ENCODE results near the gene ST3GAL3. TPM values are rescaled to one million over a fixed set of nuclear protein-coding genes. Genes with fewer than 3 reads are reported as not detected.

ST3GAL3 gene
- polyA plus RNA-seq, 1 donor (not counting 4 experiments of a cell fraction or from before 2014, with no cell fraction given), result 10.0 TPM

- Histone ChIP-seq H3K4me3 (ENCODE audit: control insufficient read depth in 2 of 3, extremely low read depth in 1 of 3, insufficient read depth in 2 of 3, low read depth in 1 of 3, low read length in 3 of 3) (no peak overlapping the region), H3K4me2 (ENCODE audit: control insufficient read depth, extremely low read depth, insufficient read depth, low read depth, low read length) (peak overlapping the region; percentile 97), H3K27me3 (ENCODE audit: control insufficient read depth, extremely low read depth, insufficient read depth, low read length) (no peaks in the 10 kb centered on the region), H3K9me3 (ENCODE audit: control insufficient read depth, low read depth, low read length) (no peaks in the 10 kb centered on the region), H3K9me1 (ENCODE audit: control insufficient read depth, extremely low read depth, insufficient read depth, low read length) (no peaks in the 10 kb centered on the region), H3K4me1 (ENCODE audit: control insufficient read depth, extremely low read depth, insufficient read depth, low read length) (peaks cover 30% of the 10 kb centered on the region), H3K27ac (ENCODE audit: control insufficient read depth, insufficient read depth, low read length) (no peak overlapping the region), H3K79me2 (ENCODE audit: control insufficient read depth, insufficient read depth, low read length) (peaks cover 37% of the 10 kb centered on the region), H2AFZ (ENCODE audit: control insufficient read depth, low read length) (no peak overlapping the region), H3K9ac (ENCODE audit: control insufficient read depth, extremely low read depth, insufficient read depth, low read length) (peak overlapping the region; percentile 6), H4K20me1 (ENCODE audit: control insufficient read depth, extremely low read depth, insufficient read depth, low read length) (peaks cover 2% of the 10 kb centered on the region), H3K36me3 (ENCODE audit: control insufficient read depth in 2 of 2, extremely low read depth in 1 of 2, insufficient read depth in 2 of 2, low read length in 2 of 2) (peaks cover 9 to 20% of the 10 kb centered on the region in 2 experiments)
- no peak for DNase-seq (ENCODE audit: low read depth, low spot score)
- dilution Hi-C loops (cut with MboI; ENCODE audit: extremely low pct_ligation_motif_present, low sequenced_read_pairs), result loop anchor here (25.0 kb wide), 2 partner anchors 101 to 226 kb away; partner anchors contain the start of gene ST3GAL3
- FAIRE-seq, result no peak
- TF ChIP-seq EZH2 (IDR thresholded peaks at IDR 0.05; ENCODE audit: low read length) (no peak), CTCF (optimal IDR thresholded peaks at IDR 0.05 in 1 of 3, IDR thresholded peaks at IDR 0.05 in 1 of 3, conservative IDR thresholded peaks at IDR 0.05 in 1 of 3; ENCODE audit: extremely low read depth in 1 of 3, insufficient read depth in 2 of 3, low read length in 3 of 3) (no peak)
Measured at GRCh38 chr1:43938383-43938782, 231.0 kb downstream of the ST3GAL3 start.

- FAIRE-seq (no peak), DNase-seq (ENCODE audit: low read depth, low spot score) (no peak)
- peaks cover 9 to 20% of the 10 kb centered on the region in 2 experiments for H3K36me3 ChIP-seq (ENCODE audit: control insufficient read depth in 2 of 2, extremely low read depth in 1 of 2, insufficient read depth in 2 of 2, low read length in 2 of 2)
- H3K4me1 ChIP-seq (ENCODE audit: control insufficient read depth, extremely low read depth, insufficient read depth, low read length), result peaks cover 30% of the 10 kb centered on the region
- H4K20me1 ChIP-seq (ENCODE audit: control insufficient read depth, extremely low read depth, insufficient read depth, low read length), result peaks cover 2% of the 10 kb centered on the region
- no peak overlapping the region for H3K27ac ChIP-seq (ENCODE audit: control insufficient read depth, insufficient read depth, low read length)
- no peak overlapping the region for H3K4me3 ChIP-seq (ENCODE audit: control insufficient read depth in 2 of 3, extremely low read depth in 1 of 3, insufficient read depth in 2 of 3, low read depth in 1 of 3, low read length in 3 of 3)
- H3K4me2 ChIP-seq (ENCODE audit: control insufficient read depth, extremely low read depth, insufficient read depth, low read depth, low read length), result no peak overlapping the region
- H2AFZ ChIP-seq (ENCODE audit: control insufficient read depth, low read length), result no peak overlapping the region
- H3K79me2 ChIP-seq (ENCODE audit: control insufficient read depth, insufficient read depth, low read length), result peaks cover 32% of the 10 kb centered on the region
- no peaks in the 10 kb centered on the region for H3K27me3 ChIP-seq (ENCODE audit: control insufficient read depth, extremely low read depth, insufficient read depth, low read length)
- no peak overlapping the region for H3K9ac ChIP-seq (ENCODE audit: control insufficient read depth, extremely low read depth, insufficient read depth, low read length)
- no peaks in the 10 kb centered on the region for H3K9me3 ChIP-seq (ENCODE audit: control insufficient read depth, low read depth, low read length)
- no peaks in the 10 kb centered on the region for H3K9me1 ChIP-seq (ENCODE audit: control insufficient read depth, extremely low read depth, insufficient read depth, low read length)
- dilution Hi-C loops (cut with MboI; ENCODE audit: extremely low pct_ligation_motif_present, low sequenced_read_pairs), result loop anchor here (25.0 kb wide), 2 partner anchors 102 to 227 kb away; partner anchors contain the start of gene ST3GAL3
- TF ChIP-seq CTCF (optimal IDR thresholded peaks at IDR 0.05 in 1 of 3, IDR thresholded peaks at IDR 0.05 in 1 of 3, conservative IDR thresholded peaks at IDR 0.05 in 1 of 3; ENCODE audit: extremely low read depth in 1 of 3, insufficient read depth in 2 of 3, low read length in 3 of 3) (no peak), EZH2 (IDR thresholded peaks at IDR 0.05; ENCODE audit: low read length) (no peak)
Measured at GRCh38 chr1:43938892-43939587, 231.7 kb downstream of the ST3GAL3 start.

Measured in keratinocyte (primary cell).